ENCODE measurements around the gene GUCY2F. TPM values are rescaled to one million over a fixed set of nuclear protein-coding genes. Genes with fewer than 3 reads are reported as not detected.

GUCY2F gene
- total RNA-seq, 1 donor from 2014 or later: 0.12 TPM

DNA sequence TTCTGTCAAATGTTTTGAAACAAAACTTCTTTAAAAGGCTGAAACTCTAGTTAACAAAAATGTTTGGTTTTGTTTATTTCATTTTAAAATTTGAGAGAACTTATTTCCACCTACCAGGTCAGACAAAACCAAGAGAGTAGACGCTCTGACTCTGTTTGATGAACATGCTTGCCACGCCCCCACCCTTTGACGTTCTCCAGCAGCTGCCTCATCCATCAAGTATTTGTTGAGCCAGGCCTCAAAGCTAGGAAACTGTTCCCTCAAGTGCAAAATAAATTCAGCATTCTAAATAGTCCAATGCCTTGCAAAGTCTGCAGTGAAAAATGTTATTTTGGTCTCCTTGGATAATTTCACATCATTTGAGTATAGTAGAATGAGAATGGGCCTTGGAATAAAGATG is 121.6 kb downstream of the GUCY2F start:
- H3K27ac ChIP-seq: no peak overlapping the region
- intact Hi-C loops (cut with DNase I): no loop called here
- ATAC-seq (no peak), DNase-seq (no peak)
- no peaks in the 10 kb centered on the region for H3K36me3 ChIP-seq
- no peaks in the 10 kb centered on the region for H3K9me3 ChIP-seq
- TF ChIP-seq, protein P1, sequence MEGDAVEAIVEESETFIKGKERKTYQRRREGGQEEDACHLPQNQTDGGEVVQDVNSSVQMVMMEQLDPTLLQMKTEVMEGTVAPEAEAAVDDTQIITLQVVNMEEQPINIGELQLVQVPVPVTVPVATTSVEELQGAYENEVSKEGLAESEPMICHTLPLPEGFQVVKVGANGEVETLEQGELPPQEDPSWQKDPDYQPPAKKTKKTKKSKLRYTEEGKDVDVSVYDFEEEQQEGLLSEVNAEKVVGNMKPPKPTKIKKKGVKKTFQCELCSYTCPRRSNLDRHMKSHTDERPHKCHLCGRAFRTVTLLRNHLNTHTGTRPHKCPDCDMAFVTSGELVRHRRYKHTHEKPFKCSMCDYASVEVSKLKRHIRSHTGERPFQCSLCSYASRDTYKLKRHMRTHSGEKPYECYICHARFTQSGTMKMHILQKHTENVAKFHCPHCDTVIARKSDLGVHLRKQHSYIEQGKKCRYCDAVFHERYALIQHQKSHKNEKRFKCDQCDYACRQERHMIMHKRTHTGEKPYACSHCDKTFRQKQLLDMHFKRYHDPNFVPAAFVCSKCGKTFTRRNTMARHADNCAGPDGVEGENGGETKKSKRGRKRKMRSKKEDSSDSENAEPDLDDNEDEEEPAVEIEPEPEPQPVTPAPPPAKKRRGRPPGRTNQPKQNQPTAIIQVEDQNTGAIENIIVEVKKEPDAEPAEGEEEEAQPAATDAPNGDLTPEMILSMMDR (IDR thresholded peaks at IDR 0.05): no peak
- no peaks in the 10 kb centered on the region for H3K4me1 ChIP-seq
- no peaks in the 10 kb centered on the region for H3K27me3 ChIP-seq
- H3K4me3 ChIP-seq: no peak overlapping the region

DNA sequence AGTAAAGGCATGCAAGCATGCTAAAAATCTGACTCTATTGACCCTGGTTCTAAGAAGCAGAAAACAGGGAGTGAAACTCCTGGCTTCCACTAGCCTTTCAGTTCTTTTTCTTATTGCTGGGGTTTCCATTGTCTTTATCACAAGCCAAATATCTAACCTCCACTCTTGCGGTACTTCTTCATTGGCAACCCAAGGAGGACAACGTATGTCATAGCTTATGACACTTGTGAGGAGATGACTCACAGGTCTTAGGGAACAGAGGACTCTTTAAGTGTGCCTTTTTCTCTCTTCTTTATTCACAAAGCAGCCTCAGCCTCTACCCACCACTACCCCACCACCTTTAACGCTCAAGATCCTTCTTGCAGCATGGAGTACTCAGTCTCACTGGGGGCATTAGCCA is 124.2 kb downstream of the GUCY2F start:
- TF ChIP-seq, protein P1 (IDR thresholded peaks at IDR 0.05): no peak
- peak; percentile 21 for ATAC-seq
- Histone ChIP-seq H3K4me1 (no peaks in the 10 kb centered on the region), H3K36me3 (no peaks in the 10 kb centered on the region), H3K9me3 (no peaks in the 10 kb centered on the region), H3K4me3 (no peak overlapping the region), H3K27ac (no peak overlapping the region), H3K27me3 (no peaks in the 10 kb centered on the region)
- no peak for DNase-seq
- intact Hi-C loops (cut with DNase I): no loop called here

DNA sequence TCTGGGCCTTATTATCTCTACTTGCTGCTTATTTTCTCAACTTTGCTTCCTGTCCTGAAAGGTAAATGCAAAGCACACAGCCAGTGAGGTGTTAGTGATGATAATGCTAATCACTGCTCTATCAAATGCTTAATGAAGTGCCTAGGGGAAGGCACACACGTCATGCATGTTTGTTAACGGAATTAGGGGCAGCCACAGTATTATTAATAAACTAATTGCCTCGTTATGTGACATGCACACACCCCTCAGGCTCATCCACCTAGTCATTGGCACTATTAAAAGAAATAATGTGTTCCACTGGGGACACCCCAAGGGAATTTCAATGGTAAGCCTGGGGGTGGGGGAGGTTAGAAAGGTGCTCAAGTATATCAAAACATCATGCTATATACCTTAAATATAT is 125.2 kb downstream of the GUCY2F start:
- Histone ChIP-seq H3K9me3 (no peaks in the 10 kb centered on the region), H3K27me3 (no peaks in the 10 kb centered on the region), H3K4me1 (no peaks in the 10 kb centered on the region), H3K27ac (no peak overlapping the region), H3K36me3 (no peaks in the 10 kb centered on the region), H3K4me3 (no peak overlapping the region)
- intact Hi-C loops (cut with DNase I): no loop called here
- no peak for DNase-seq
- TF ChIP-seq, protein P1 (IDR thresholded peaks at IDR 0.05): no peak
- no peak for ATAC-seq

DNA sequence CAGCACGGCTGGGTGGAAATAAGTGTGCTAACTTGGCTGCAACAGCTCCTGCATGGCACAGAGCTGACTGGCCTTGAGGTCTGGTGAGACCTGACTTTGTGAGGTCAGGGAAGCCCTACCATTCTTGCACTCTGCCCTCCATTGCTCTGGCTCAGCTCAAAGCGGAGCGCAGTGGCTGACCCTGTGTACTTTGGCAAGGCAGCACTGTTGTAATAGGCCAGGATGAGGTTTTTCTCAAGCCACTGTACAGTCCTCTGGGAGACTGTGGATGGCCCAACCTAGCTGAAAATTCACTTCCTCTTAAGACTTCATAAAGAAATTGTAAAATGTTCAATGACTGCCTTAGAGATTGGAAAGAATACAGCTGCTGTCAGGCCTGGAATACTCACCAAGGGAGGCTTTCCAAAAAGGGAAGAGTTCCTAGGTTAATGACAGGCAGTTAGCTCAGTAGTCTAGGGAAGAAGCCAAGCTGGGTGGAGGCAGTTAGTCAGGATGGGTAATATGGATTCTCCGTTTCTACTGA is 129.8 kb downstream of the GUCY2F start:
- no peaks in the 10 kb centered on the region for H3K4me1 ChIP-seq
- H3K27me3 ChIP-seq: no peaks in the 10 kb centered on the region
- no peak overlapping the region for H3K27ac ChIP-seq
- peak; percentile 90 for ATAC-seq
- TF ChIP-seq, protein P1 (IDR thresholded peaks at IDR 0.05): no peak
- H3K9me3 ChIP-seq: no peaks in the 10 kb centered on the region
- intact Hi-C loops (cut with DNase I): no loop called here
- peak; percentile 61 for DNase-seq
- no peaks in the 10 kb centered on the region for H3K36me3 ChIP-seq
- no peak overlapping the region for H3K4me3 ChIP-seq

DNA sequence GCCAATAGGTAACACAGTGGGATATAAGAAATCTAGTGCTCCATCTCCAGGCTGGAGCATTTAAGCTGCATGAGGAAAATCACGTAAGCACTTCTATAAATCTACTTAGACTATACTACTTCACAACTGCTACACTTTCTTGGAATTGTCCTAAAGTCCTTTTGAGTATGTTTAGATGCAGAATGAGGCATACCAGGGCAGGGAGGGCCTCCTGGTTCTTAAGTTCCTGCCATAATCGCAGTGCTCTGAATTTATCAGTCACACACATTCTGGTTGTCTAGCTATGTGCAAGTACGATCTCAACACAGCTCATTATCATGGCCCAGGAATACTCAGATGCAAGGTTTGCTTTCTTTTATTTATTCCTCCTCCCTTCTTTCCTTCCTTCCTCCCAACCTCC is 130.3 kb downstream of the GUCY2F start:
- TF ChIP-seq, protein P1 (IDR thresholded peaks at IDR 0.05): no peak
- DNase-seq: no peak
- H3K27me3 ChIP-seq: no peaks in the 10 kb centered on the region
- no peaks in the 10 kb centered on the region for H3K4me1 ChIP-seq
- intact Hi-C loops (cut with DNase I): no loop called here
- H3K27ac ChIP-seq: no peak overlapping the region
- H3K36me3 ChIP-seq: no peaks in the 10 kb centered on the region
- ATAC-seq: no peak
- no peak overlapping the region for H3K4me3 ChIP-seq
- no peaks in the 10 kb centered on the region for H3K9me3 ChIP-seq

DNA sequence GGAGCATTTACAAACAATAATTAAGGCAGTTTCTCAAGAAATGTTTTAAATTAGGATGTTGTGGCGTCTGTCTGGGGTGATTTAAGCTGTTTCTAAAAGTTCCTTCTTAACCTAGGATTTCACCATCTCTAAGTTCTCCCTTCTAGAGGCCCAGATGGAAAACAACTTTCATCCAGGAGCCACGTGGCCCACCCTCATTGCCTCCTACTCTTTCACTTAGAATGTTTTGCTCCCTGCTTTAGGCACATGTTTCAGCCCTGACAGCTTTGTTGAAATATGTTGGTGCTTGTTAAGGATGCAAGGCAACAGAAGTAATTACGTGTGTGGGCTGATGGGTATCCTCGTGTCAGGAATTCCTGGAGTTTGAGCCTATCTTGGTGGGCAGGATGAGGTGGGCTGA is 131.3 kb downstream of the GUCY2F start:
- ATAC-seq (peak; percentile 48), DNase-seq (no peak)
- Histone ChIP-seq H3K9me3 (no peaks in the 10 kb centered on the region), H3K27ac (no peak overlapping the region), H3K4me3 (no peak overlapping the region), H3K27me3 (no peaks in the 10 kb centered on the region), H3K4me1 (no peaks in the 10 kb centered on the region), H3K36me3 (no peaks in the 10 kb centered on the region)
- TF ChIP-seq, protein P1 (IDR thresholded peaks at IDR 0.05): no peak
- intact Hi-C loops (cut with DNase I): no loop called here
